Stimulated activated CD8-positive, alpha-beta memory T cell treated with anti-CD3 and anti-CD28 coated beads, Interleukin-15, amount 100 ng/mL, for 48 hours (primary cell): ENCODE data around the gene MAML3.

Experiments
- DNase-seq, 2 donors: peaks; one replicate each; pipeline ENCODE4 v3.0.0-alpha.2; 2020; ENCODE audit warnings: low read depth in 2 of 2

The MAML3 gene

GRCh38 chr4:140126261-140126660, 27.7 kb downstream of the MAML3 start:
- no peak for DNase-seq

GRCh38 chr4:140125374-140125773, 28.6 kb downstream of the MAML3 start:
- DNase-seq: no peak

GRCh38 chr4:140123666-140124377, 30.2 kb downstream of the MAML3 start:
- no peak for DNase-seq

GRCh38 chr4:140122891-140123290, 31.1 kb downstream of the MAML3 start:
- no peak for DNase-seq

- DNase-seq: no peak
These were observed 32.3 kb downstream of the MAML3 start for GRCh38 chr4:140121646-140122045.

- no peak for DNase-seq
These were observed 34.9 kb downstream of the MAML3 start for GRCh38 chr4:140118931-140119640.

GRCh38 chr4:140117947-140118346, 36.0 kb downstream of the MAML3 start:
- DNase-seq: no peak

GRCh38 chr4:140116442-140117104, 37.4 kb downstream of the MAML3 start:
- DNase-seq: peak in 1 of 2 donors; percentile 27

- no peak for DNase-seq
These were observed 38.8 kb downstream of the MAML3 start for GRCh38 chr4:140115140-140115539.

GRCh38 chr4:140113653-140114052, 40.3 kb downstream of the MAML3 start:
- DNase-seq: no peak

GRCh38 chr4:140112576-140112975, 41.4 kb downstream of the MAML3 start:
- DNase-seq: no peak

DNA sequence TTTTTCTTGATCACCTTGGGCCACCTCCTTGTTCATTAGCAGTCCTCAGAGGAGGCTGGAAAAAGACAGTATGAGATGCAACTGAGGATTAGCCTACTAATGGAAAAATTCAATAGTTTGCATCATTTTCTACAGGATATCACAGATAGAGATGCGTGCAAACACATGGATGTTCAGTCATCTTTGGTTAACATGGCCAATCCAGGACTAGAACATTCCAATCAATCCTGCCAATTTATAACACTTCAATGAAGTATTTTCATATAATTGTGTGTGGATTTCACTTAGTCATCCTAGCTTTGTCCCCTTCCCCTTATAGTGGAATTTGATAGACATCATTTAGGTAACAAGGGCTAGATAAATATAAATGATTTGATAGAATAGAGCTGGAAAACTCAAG, 42.7 kb downstream of the MAML3 start:
- no peak for DNase-seq

GRCh38 chr4:140110542-140111215, 43.3 kb downstream of the MAML3 start:
- DNase-seq: no peak

DNA sequence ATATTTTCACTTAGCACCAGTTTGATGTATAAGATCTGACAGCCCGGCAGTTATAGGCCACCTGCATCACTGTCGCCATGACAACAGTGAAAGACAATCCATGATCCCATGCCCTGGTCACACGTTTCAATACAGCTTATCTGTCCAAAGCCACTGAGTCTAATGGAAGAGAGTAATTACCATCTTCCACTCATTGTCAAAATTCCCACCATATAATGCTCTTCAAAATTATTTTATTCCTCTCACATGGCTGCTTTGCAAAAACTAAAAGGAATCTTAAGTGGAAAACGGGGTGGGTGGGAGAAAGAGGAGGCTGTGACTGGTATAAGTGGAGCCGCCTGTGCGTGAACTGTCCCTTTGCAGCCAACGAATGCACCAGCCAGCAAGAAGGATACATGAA, 44.2 kb downstream of the MAML3 start:
- DNase-seq: no peak

DNA sequence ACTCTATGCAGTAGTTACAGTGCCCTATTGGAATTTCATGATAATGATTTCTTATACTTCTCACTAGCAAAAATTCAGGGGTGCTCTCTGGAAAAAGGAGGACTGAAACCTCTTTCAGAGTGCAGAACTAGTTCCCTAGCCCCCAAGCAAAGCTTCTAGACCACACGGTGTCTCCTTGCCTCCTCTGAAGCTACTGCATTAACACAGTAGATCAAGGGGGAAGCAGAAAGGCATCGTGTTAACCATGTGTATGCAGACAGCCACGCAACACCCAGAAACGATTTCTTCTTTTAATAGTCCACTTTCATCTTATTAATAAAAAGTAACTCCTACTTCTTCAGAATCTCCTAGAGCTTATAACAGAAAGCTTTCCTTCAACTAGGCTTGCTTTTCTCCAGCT, 44.7 kb downstream of the MAML3 start:
- DNase-seq: no peak

DNA sequence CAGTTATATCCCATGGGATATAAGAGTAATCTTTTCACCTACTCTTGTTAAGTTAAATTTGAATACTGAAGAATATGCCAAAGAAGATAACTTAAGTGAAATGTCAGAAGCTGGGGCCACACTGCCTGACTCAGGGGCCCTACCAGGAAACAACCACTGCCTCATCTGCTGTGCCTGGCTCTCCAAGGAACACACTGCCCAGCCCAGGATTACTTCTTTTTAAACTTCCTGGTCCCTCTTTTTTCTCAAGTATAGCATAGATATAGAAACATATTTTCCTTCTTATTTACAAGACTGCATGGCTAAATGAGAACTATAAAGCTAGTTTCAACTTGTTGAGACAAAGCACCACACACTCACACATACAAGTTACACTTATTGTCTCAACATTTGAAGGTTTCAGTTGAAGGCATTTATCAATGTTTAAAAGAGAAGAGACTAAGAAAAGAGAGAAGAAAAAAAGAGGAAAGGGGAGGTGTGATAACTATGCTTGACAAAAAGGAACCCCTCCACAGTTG, 45.2 kb downstream of the MAML3 start:
- no peak for DNase-seq

GRCh38 chr4:140108243-140108642, 45.7 kb downstream of the MAML3 start:
- no peak for DNase-seq

DNA sequence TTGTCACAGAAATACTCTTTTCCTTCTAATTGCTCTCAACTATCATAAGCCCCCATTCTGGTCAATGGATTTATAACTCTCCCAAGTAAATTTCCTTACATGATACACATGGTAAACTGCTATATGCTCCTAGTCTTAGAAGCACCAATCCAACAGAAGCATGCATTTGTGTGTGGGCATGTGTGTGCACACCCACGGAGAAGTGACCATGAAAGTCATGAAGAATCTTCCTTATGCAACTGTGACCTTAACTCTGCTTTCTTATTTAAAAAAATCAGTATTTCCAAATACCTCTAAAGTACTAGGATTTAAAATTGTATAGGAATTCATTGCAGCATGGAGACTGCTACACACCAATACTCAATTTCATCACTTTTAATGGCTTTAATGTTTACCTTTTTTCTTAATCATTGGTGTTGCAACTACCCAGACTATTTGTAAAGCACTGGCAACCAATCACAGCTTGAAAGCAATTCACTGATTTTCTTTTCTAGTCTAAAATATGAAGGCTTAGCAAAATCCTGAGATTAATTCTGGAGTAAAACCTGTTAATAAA, 47.6 kb downstream of the MAML3 start:
- no peak for DNase-seq

DNA sequence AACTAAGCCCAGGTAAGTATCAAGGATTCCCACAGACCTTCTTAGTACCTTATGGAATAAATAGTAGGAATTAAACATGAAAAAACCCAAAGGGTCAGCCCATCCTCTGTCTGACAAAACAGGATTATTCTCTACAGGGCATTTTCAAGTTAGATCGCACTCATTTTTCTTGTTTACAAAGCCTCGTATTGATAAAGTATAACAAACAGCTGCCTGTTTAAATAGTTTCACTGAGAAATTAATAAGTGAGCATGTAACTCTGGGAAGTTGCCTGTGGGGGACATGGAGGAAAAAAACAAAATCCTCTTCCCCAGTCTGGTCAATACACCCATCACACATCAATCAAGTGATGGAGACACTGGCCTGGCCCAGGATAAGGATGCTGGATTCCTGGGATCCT, 48.5 kb downstream of the MAML3 start:
- DNase-seq: no peak

DNA sequence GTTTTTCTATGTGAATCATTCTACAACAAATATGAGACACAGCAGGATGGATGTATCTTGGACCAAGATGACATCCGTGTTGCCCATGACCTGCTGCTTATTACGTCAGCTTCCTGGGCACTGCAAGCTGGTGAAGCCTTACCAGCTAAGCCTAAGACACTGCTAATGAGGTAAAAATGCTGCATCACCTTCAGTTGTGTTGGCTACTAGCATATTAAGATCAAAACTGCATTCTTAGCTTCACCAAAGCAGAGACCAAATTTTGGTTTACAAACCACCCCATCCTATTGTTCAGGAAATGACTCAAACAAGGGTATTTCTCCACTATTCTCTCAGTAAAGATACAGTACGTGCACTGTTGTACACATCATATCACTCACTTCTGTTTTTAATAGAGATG, 50.3 kb downstream of the MAML3 start:
- peak; percentile 39 to 47 for DNase-seq

- DNase-seq: no peak
These were observed 51.6 kb downstream of the MAML3 start for GRCh38 chr4:140102421-140102820.

- no peak for DNase-seq
These were observed 53.2 kb downstream of the MAML3 start for GRCh38 chr4:140100771-140101170.
